Gastroesophageal sphincter (tissue), 3 donors: ENCODE measurements around the gene TFB2M.

Experiments used
- CTCF ChIP-seq, 4 experiments: fragments of 200-600 bp in 2 of 4; fragments of 450-650 bp in 2 of 4; sonication (generic) in 1 of 4; IDR thresholded peaks; one replicate each; pipeline ENCODE4 v1.5.1; 2017 to 2019; ENCODE audit warnings: antibody characterized with exemption in 4 of 4, mild to moderate bottlenecking in 2 of 4, moderate library complexity in 2 of 4
- EP300 ChIP-seq: sonication (generic); formaldehyde crosslinking; IDR thresholded peaks from one replicate; pipeline ENCODE4 v1.6.1; 2017; ENCODE audit warnings: antibody characterized with exemption, mild to moderate bottlenecking
- POLR2A ChIP-seq, 2 donors: fragments of 450-650 bp; IDR thresholded peaks; one replicate each; pipeline ENCODE4 v1.6.1; 2017; ENCODE audit warnings: antibody characterized with exemption in 2 of 2, mild to moderate bottlenecking in 2 of 2, moderate library complexity in 1 of 2
- POLR2AphosphoS5 ChIP-seq: sonication (generic); formaldehyde crosslinking; IDR thresholded peaks from one replicate; pipeline ENCODE4 v1.6.1; 2017; ENCODE audit warnings: antibody characterized with exemption

DNA sequence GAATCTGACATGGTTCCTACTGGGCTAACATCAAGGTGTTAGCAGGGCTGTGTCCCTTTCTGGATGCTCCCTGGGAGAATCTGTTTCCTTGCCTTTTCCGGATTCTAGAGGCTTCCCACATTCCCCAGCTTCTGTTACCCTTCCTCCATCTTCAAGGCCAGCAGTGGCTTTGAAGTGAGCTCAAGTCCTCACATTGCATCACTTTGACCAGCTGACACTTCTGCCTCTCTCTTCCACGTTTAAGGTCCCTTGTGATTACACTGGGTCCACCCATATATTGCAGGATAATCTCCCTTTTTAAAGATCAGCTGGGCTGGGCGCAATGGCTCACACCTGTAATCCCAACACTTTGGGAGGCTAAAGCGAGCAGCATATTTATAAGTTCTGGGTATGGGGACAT, 33.3 kb upstream of the TFB2M start:
- TF ChIP-seq POLR2AphosphoS5 = no peak
- TF ChIP-seq CTCF (IDR thresholded peaks at IDR 0.05) = no peak
- TF ChIP-seq POLR2A (IDR thresholded peaks at IDR 0.05) = no peak
- no peak for TF ChIP-seq EP300
